GM18519 (cell line): ENCODE measurements around the gene ZNF222.

ENCODE experiments used
- ATAC-seq: cut with Tn5 transposase; IDR thresholded peaks from one replicate; pipeline ENCODE4 v1.9.1; 2021; ENCODE audit warnings: mild to moderate bottlenecking, moderate library complexity; ENCODE audit not compliant: unreplicated experiment, low FRiP score

Gene ZNF222

GRCh38 chr19:44051650-44052402 is 26.6 kb downstream of the ZNF222 start, which contains the start of gene ZNF223:
Gene ZNF223, plus strand, starts transcription at chr19:44052036. Its CDS starts 3,141 bp downstream, at chr19:44055177.
- no peak for ATAC-seq

GRCh38 chr19:44055870-44056269 is 30.7 kb downstream of the ZNF222 start:
- no peak for ATAC-seq

DNA sequence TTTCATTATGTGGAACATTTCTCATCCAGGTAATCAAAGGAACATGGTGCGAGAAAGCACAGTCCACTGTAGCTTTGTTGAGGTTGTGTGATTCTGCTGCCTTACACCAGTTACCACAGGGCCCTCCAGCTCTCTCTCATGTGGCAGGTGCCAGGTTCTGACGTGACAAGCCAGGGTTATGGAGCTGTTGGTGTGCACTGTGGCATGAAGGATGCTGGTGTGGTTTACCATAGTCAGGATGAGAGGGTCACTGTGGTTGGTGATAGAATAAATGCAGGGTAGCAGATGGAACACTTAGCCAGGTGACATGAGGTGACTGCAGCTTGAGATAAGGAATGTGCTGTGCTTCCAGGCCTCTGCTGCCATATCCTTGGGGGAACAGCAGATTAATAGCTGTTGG is 34.0 kb downstream of the ZNF222 start:
- no peak for ATAC-seq

DNA sequence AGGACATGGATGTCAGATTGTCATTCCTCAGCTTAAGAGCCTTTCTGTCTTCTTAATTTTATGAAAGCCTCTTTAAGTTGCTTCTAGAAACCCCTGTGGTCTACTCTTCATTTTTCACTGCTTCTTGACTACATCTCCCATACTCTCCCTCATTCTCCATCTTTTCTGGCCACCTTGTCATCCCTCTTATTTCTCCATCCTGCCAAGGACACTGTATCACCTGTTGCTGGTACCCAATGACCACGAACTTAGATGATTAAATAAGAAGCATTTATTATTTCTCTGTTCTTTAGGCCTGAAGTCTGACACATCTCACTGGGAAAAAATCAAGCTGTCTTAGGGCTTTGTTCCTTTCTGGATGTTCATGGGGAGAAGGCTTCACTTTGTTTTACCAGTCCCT is 35.9 kb downstream of the ZNF222 start:
- ATAC-seq: no peak

DNA sequence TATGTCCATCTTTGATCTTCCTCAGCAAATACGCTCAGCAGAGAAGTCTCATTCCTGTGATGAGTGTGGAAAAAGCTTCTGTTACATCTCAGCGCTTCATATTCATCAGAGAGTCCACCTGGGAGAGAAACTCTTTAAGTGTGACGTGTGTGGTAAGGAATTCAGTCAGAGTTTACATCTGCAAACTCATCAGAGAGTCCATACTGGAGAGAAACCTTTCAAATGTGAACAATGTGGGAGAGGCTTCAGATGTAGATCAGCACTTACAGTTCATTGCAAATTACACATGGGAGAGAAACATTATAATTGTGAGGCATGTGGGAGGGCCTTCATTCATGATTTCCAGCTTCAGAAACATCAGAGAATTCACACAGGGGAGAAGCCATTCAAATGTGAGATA is 41.1 kb downstream of the ZNF222 start:
- ATAC-seq: no peak

- no peak for ATAC-seq
Observed at GRCh38 chr19:44069415-44069814, 44.2 kb downstream of the ZNF222 start.

DNA sequence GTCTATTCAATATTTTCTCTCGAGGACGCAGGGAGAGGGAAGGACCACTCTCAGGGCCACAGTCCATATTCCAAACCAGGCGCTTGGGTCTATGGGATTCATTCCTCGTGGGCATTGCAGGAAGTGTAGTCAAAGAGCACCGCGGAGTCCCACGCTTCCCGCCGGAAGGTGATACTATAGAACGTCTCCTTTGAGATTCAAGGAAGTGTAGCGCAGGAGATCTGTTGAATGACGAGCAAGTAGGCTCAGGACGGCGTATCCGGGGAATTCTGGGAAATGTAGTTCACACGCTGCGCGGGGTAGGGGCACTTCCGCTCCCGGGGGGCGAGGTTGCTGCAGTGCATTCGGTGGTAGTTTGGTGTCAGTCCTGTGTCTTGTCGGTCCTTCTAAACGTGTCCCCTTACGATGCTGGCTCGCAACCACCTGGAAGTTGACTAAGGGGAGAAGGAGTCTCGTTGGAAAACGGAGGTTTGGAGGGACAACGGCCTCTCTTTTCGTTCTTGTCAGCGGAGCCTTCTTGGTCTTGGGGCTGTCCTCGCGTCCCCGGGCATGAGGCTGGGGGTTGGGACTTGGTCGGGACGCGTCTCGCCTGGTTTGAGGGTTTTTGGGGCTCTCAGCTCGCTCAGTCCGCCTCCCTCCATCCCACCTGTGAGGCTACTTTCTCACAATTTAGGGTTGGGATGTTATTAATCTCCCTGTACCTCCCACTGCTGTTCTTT is 46.8 kb downstream of the ZNF222 start, which contains the start of gene ZNF284:
Gene ZNF284, plus strand, starts transcription at position 336 of the 719 bp plus-strand sequence. CDS start 4,231 bp downstream, outside the sequence.
- ATAC-seq: peak; percentile 72

- no peak for ATAC-seq
Observed at GRCh38 chr19:44072543-44073401, 47.6 kb downstream of the ZNF222 start.

GRCh38 chr19:44076325-44076724 is 51.1 kb downstream of the ZNF222 start:
- no peak for ATAC-seq
